Measurements from ENCODE around the gene CDH13.

The CDH13 gene

GRCh38 chr16:83365166-83365565 lies 738.4 kb downstream of the CDH13 start:
- Mint-ChIP-seq H3K4me3 (no peak overlapping the region), H3K4me1 (ENCODE audit: low read depth) (no peaks in the 10 kb centered on the region)

GRCh38 chr16:83366228-83366627 lies 739.5 kb downstream of the CDH13 start:
- H3K36me3 Mint-ChIP-seq (ENCODE audit: low read depth) = no peaks in the 10 kb centered on the region
- H3K27me3 Mint-ChIP-seq (ENCODE audit: low read depth) = no peaks in the 10 kb centered on the region
- no peaks in the 10 kb centered on the region for H3K4me1 Mint-ChIP-seq (ENCODE audit: low read depth)
- no peak overlapping the region for H3K27ac Mint-ChIP-seq
- H3K4me3 Mint-ChIP-seq = no peak overlapping the region
- H3K9me3 Mint-ChIP-seq = no peaks in the 10 kb centered on the region

More at GRCh38 chr16:83365166-83365565, 738.4 kb downstream of the CDH13 start:
- H3K27ac Mint-ChIP-seq = no peak overlapping the region
- H3K36me3 Mint-ChIP-seq (ENCODE audit: low read depth) = no peaks in the 10 kb centered on the region
- no peaks in the 10 kb centered on the region for H3K9me3 Mint-ChIP-seq
- no peaks in the 10 kb centered on the region for H3K27me3 Mint-ChIP-seq (ENCODE audit: low read depth)

DNA sequence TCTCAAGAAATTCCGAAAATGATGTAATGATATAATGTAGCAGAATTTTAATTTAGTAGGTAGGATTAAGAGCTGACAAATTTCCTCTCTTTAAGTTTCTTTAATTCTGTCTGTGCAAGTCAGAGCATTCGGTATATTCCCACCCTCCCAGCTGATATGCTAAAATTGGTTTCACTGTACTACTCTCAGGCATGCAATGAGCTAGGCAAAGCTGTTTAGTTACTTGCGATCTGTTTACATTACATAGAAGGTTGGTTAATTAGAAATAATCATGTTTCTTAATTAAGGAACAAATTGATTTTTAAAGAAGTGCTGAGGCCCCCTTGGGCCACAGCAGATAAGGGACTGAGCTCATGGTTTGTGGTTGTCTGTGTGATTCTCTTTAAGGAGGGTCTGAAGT lies 748.2 kb downstream of the CDH13 start:
- Mint-ChIP-seq H3K4me1 (ENCODE audit: low read depth) (no peaks in the 10 kb centered on the region), H3K36me3 (ENCODE audit: low read depth) (no peaks in the 10 kb centered on the region), H3K27ac (no peak overlapping the region), H3K4me3 (no peak overlapping the region), H3K9me3 (no peaks in the 10 kb centered on the region), H3K27me3 (ENCODE audit: low read depth) (no peaks in the 10 kb centered on the region)

DNA sequence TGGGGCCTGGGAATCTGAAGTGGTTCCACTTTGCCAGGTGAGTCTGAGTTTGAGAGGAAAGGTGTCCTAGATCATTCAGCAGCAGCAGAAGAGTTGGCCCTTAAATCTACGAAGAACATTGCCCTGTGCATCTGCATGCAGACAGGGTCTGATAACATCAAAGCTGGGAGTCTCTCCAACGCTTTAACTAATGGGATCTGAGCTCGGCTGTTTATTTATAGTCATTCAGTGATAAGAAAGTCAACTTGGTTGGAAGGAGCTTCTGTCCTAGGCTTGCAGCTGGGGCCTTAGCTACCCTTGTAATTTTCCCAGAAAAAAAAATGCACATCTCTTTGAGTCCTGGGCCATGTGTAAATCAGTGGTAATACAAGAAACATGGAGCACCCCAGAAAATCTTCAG lies 763.0 kb downstream of the CDH13 start:
- H3K4me1 Mint-ChIP-seq (ENCODE audit: low read depth) = no peaks in the 10 kb centered on the region
- no peak overlapping the region for H3K4me3 Mint-ChIP-seq
- H3K27me3 Mint-ChIP-seq (ENCODE audit: low read depth) = no peaks in the 10 kb centered on the region
- no peaks in the 10 kb centered on the region for H3K36me3 Mint-ChIP-seq (ENCODE audit: low read depth)
- H3K9me3 Mint-ChIP-seq = peaks cover 22% of the 10 kb centered on the region
- H3K27ac Mint-ChIP-seq = no peak overlapping the region

- H3K4me3 Mint-ChIP-seq = no peak overlapping the region
- no peaks in the 10 kb centered on the region for H3K27me3 Mint-ChIP-seq (ENCODE audit: low read depth)
- no peak overlapping the region for H3K27ac Mint-ChIP-seq
- H3K36me3 Mint-ChIP-seq (ENCODE audit: low read depth) = no peaks in the 10 kb centered on the region
- H3K4me1 Mint-ChIP-seq (ENCODE audit: low read depth) = no peaks in the 10 kb centered on the region
- peaks cover 22% of the 10 kb centered on the region for H3K9me3 Mint-ChIP-seq
These were observed 764.0 kb downstream of the CDH13 start for GRCh38 chr16:83390759-83391158.

DNA sequence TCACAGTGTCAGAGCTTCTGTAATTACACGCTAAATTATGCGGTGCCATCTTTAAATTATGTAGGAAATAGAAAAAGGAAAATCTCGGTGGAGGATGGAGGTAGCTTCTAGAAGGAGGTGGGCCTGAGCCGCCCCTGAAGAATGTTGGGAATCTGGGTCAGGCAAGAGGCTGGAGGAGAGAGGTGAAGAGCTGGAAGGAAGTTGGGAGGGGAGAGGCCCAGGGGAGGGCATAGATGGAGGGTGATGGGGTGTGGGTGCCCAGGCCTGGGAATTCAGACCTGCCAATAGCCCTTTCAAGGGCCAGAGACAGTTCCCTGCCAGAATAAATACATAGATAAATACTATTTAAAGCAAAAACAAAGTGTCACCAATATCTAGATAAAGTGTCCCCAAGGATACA lies 766.0 kb downstream of the CDH13 start:
- Mint-ChIP-seq H3K9me3 (peaks cover 22% of the 10 kb centered on the region), H3K36me3 (ENCODE audit: low read depth) (no peaks in the 10 kb centered on the region), H3K4me1 (ENCODE audit: low read depth) (no peaks in the 10 kb centered on the region), H3K27ac (no peak overlapping the region), H3K27me3 (ENCODE audit: low read depth) (no peaks in the 10 kb centered on the region), H3K4me3 (no peak overlapping the region)

DNA sequence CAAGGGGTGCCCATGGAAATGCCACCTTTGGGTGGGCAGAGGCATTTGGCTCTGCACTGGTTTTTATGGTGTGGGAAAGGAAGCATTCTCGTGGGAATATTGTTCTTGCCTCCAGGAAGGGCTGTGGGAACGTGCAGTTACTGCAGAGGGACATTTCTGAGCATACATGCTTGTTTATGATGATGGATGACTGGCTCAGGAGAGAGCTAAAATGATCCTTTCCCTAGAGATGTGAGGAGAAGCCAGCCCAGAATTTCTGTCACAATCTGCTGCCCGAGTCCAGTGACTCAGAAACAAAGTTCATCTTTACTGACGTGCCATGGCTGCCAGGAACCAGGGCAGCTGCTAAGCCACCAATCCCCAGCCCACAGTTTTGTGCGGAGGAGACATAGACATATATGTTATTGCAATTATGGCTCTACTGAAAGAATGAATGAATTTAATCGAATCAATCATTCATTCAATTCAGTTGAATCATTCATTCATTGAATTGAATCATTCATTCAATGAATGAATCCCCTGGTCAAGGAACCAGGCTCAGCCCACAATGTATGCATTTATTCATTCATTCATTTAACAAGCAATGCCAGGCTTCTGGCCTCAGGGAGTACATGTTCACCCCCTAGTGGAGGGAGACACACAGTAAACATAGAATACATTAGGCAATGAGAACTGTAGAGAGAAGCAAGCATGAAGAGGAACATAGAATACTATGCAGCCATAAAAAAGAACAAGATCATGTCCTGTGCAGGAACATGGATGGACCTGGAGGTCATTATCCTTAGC lies 766.6 kb downstream of the CDH13 start:
- H3K27ac Mint-ChIP-seq = no peak overlapping the region
- no peaks in the 10 kb centered on the region for H3K27me3 Mint-ChIP-seq (ENCODE audit: low read depth)
- H3K4me1 Mint-ChIP-seq (ENCODE audit: low read depth) = no peaks in the 10 kb centered on the region
- H3K4me3 Mint-ChIP-seq = no peak overlapping the region
- H3K9me3 Mint-ChIP-seq = peaks cover 22% of the 10 kb centered on the region
- no peaks in the 10 kb centered on the region for H3K36me3 Mint-ChIP-seq (ENCODE audit: low read depth)

DNA sequence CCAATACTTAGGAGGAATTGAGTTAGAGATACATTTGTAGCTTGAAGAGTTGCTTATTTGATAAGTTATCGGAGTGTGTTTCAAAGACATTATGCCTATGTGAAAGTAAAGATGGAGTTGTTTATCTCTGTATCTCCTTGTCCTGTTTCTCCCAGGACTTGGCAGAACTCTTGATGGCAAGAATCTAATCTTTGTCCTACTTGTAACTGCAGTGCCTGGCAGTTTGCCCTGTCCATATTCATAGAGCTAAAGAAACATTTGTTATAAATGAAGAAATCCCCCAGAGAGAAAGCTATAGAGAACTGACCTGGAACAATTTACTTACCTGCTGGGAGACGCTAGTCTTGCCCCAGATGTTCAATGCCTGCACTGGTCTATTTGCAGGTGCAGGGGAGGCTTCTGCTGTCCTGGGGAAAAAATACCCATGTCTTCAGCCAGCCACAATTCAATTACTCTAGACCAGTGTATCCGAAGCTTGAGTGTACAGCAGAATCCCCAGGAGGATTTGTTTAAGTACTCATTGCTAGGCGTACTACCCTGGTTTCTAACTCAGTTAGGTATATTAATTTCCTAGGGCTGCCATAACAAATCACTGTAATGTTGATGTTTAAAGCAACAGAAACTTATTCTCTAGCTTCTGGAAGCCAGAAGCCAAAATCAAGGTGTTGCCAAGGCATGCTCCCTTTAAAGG lies 771.0 kb downstream of the CDH13 start:
- no peaks in the 10 kb centered on the region for H3K36me3 Mint-ChIP-seq (ENCODE audit: low read depth)
- H3K4me1 Mint-ChIP-seq (ENCODE audit: low read depth) = no peaks in the 10 kb centered on the region
- no peak overlapping the region for H3K4me3 Mint-ChIP-seq
- no peak overlapping the region for H3K27ac Mint-ChIP-seq
- no peaks in the 10 kb centered on the region for H3K27me3 Mint-ChIP-seq (ENCODE audit: low read depth)
- H3K9me3 Mint-ChIP-seq = peaks cover 23% of the 10 kb centered on the region

GRCh38 chr16:83400234-83400633 lies 773.5 kb downstream of the CDH13 start:
- H3K27me3 Mint-ChIP-seq (ENCODE audit: low read depth) = no peaks in the 10 kb centered on the region
- H3K36me3 Mint-ChIP-seq (ENCODE audit: low read depth) = no peaks in the 10 kb centered on the region
- peaks cover 10% of the 10 kb centered on the region for H3K9me3 Mint-ChIP-seq
- no peak overlapping the region for H3K27ac Mint-ChIP-seq
- no peaks in the 10 kb centered on the region for H3K4me1 Mint-ChIP-seq (ENCODE audit: low read depth)
- no peak overlapping the region for H3K4me3 Mint-ChIP-seq

DNA sequence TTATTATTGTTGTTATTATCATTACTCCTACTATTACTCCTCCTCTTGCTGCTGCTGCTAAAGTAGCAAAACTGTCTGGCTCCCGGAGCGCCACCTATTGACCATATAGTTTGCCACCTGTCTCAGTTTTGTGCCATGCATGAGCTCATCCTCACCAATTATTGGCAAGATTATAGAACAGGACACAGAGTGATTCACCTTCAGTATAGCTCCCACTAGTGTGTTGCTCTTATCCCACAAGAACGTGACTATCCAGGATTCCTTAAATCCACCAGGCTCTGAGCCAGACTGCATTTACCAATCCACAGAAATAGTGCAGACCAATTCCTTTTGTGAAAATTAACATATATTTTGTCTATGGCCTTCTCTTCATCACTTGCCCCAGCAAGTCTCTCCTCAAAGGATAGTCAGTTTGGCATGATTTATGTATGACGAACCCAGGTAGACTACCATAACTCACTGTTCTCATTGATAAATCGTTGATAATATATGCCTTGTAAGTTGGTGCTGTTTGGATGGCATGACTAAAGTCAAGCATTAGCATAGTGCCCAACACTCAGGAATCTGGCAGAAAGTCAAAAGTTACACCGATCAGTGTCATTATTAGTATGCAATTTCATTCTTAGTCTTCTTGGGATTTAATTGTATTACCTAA lies 775.5 kb downstream of the CDH13 start:
- no peaks in the 10 kb centered on the region for H3K27me3 Mint-ChIP-seq (ENCODE audit: low read depth)
- H3K4me3 Mint-ChIP-seq = no peak overlapping the region
- H3K9me3 Mint-ChIP-seq = peaks cover 10% of the 10 kb centered on the region
- H3K27ac Mint-ChIP-seq = no peak overlapping the region
- no peaks in the 10 kb centered on the region for H3K4me1 Mint-ChIP-seq (ENCODE audit: low read depth)
- H3K36me3 Mint-ChIP-seq (ENCODE audit: low read depth) = no peaks in the 10 kb centered on the region

GRCh38 chr16:83402967-83403366 lies 776.2 kb downstream of the CDH13 start:
- Mint-ChIP-seq H3K9me3 (peaks cover 10% of the 10 kb centered on the region), H3K27me3 (ENCODE audit: low read depth) (no peaks in the 10 kb centered on the region), H3K4me1 (ENCODE audit: low read depth) (no peaks in the 10 kb centered on the region), H3K27ac (no peak overlapping the region), H3K36me3 (ENCODE audit: low read depth) (no peaks in the 10 kb centered on the region), H3K4me3 (no peak overlapping the region)

- no peaks in the 10 kb centered on the region for H3K36me3 Mint-ChIP-seq (ENCODE audit: low read depth)
- no peaks in the 10 kb centered on the region for H3K27me3 Mint-ChIP-seq (ENCODE audit: low read depth)
- no peak overlapping the region for H3K27ac Mint-ChIP-seq
- H3K4me3 Mint-ChIP-seq = no peak overlapping the region
- H3K4me1 Mint-ChIP-seq (ENCODE audit: low read depth) = no peaks in the 10 kb centered on the region
- peaks cover 10% of the 10 kb centered on the region for H3K9me3 Mint-ChIP-seq
These were observed 777.0 kb downstream of the CDH13 start for GRCh38 chr16:83403761-83404160.

DNA sequence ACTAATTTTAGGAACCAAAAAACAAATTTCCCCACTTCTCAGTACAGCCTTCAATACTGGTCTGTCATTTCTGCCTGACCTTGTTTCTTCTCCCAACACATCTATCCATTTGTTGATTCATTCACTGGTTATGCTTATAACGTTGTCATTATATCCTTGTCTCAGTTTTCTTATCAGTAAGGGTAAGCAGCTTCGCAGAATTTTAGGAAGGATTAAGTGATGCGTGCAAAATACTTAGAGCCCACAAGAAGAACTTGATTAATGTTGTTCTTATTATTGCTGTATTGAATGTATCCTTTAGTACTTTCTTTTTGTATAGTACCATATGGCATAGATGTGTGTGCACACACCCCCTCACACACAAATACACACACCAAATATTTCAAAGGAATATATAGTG lies 777.5 kb downstream of the CDH13 start:
- Mint-ChIP-seq H3K9me3 (peaks cover 10% of the 10 kb centered on the region), H3K27ac (no peak overlapping the region), H3K27me3 (ENCODE audit: low read depth) (no peaks in the 10 kb centered on the region)

GRCh38 chr16:83407928-83408327 lies 781.2 kb downstream of the CDH13 start:
- H3K36me3 Mint-ChIP-seq (ENCODE audit: low read depth) = no peaks in the 10 kb centered on the region
- H3K27me3 Mint-ChIP-seq (ENCODE audit: low read depth) = no peaks in the 10 kb centered on the region
- no peaks in the 10 kb centered on the region for H3K4me1 Mint-ChIP-seq (ENCODE audit: low read depth)
- H3K9me3 Mint-ChIP-seq = peaks cover under 1% of the 10 kb centered on the region
- no peak overlapping the region for H3K4me3 Mint-ChIP-seq
- no peak overlapping the region for H3K27ac Mint-ChIP-seq

More for the DNA sequence above, 777.5 kb downstream of the CDH13 start:
- H3K4me3 Mint-ChIP-seq = no peak overlapping the region
- H3K4me1 Mint-ChIP-seq (ENCODE audit: low read depth) = no peaks in the 10 kb centered on the region
- no peaks in the 10 kb centered on the region for H3K36me3 Mint-ChIP-seq (ENCODE audit: low read depth)

GRCh38 chr16:83409347-83409746 lies 782.6 kb downstream of the CDH13 start:
- no peaks in the 10 kb centered on the region for H3K27me3 Mint-ChIP-seq (ENCODE audit: low read depth)
- no peak overlapping the region for H3K4me3 Mint-ChIP-seq
- H3K9me3 Mint-ChIP-seq = no peaks in the 10 kb centered on the region
- H3K36me3 Mint-ChIP-seq (ENCODE audit: low read depth) = no peaks in the 10 kb centered on the region
- no peaks in the 10 kb centered on the region for H3K4me1 Mint-ChIP-seq (ENCODE audit: low read depth)
- H3K27ac Mint-ChIP-seq = no peak overlapping the region
